Cardiac muscle cell (in vitro differentiated cells and primary cell): ENCODE results near the gene UPK1B. TPM values are rescaled to one million over a fixed set of nuclear protein-coding genes. Genes with fewer than 3 reads are reported as not detected.

Source experiments
- DNase-seq, 2 donors: peaks; one replicate each; pipeline versions ENCODE4 v3.0.0 to v3.0.0-alpha.2; 2010 to 2017; ENCODE audit warnings: low read depth in 1 of 2, low spot score in 1 of 2
- H3K27ac ChIP-seq: fragments of 200-600 bp; sonication (generic); 2 replicates; pipeline ENCODE4 v1.5.1; 2016
- H3K27me3 ChIP-seq: fragments of 200-600 bp; sonication (generic); 2 replicates; pipeline ENCODE4 v1.6.0; 2016; ENCODE audit warnings: control low read depth
- H3K36me3 ChIP-seq: fragments of 200-600 bp; sonication (generic); 2 replicates; pipeline ENCODE4 v1.5.1; 2016; ENCODE audit warnings: control low read depth
- H3K4me1 ChIP-seq: fragments of 200-600 bp; sonication (generic); 2 replicates; pipeline ENCODE4 v1.8.1; 2017; ENCODE audit warnings: low read depth, mild to moderate bottlenecking, mixed run types
- H3K4me3 ChIP-seq: fragments of 200-600 bp; sonication (generic); 2 replicates; pipeline ENCODE4 v1.5.1; 2016; ENCODE audit warnings: mild to moderate bottlenecking
- H3K9me3 ChIP-seq: fragments of 200-600 bp; sonication (generic); 2 replicates; pipeline ENCODE4 v1.5.1; 2017; ENCODE audit warnings: low read depth, mild to moderate bottlenecking, control low read depth
- CTCF ChIP-seq: IDR thresholded peaks from 2 replicates; pipeline ENCODE4 v1.5.1; 2012; ENCODE audit warnings: low read depth, mild to moderate bottlenecking, low read length
- polyA plus RNA-seq: library from polyadenylated mRNA; unstranded; fragments of >200 nt; fragmentation: Nextera tagmentation; extraction: Ambion mirVana; gene quantifications from 2 replicates; pipeline ENCODE4 v1.2.1, GENCODE V29; 2016
- total RNA-seq: library from RNA; depleted of rRNA; stranded (reverse); fragments of >200 nt; gene quantifications from 2 replicates; pipeline ENCODE4 v1.2.3, GENCODE V29; 2016

UPK1B gene
- total and polyA plus RNA-seq, 2 experiments from 2014 or later, result 0.70 TPM; not detected in 1

- DNase-seq, result no peak
- H3K36me3 ChIP-seq, result peaks cover 62% of the 10 kb centered on the region
- H3K4me3 ChIP-seq, result no peak overlapping the region
- no peak for TF ChIP-seq CTCF
- no peaks in the 10 kb centered on the region for H3K4me1 ChIP-seq
- no peaks in the 10 kb centered on the region for H3K9me3 ChIP-seq
- no peak overlapping the region for H3K27ac ChIP-seq
- no peaks in the 10 kb centered on the region for H3K27me3 ChIP-seq
Observed at GRCh38 chr3:119227070-119227850, 53.9 kb downstream of the UPK1B start.

DNA sequence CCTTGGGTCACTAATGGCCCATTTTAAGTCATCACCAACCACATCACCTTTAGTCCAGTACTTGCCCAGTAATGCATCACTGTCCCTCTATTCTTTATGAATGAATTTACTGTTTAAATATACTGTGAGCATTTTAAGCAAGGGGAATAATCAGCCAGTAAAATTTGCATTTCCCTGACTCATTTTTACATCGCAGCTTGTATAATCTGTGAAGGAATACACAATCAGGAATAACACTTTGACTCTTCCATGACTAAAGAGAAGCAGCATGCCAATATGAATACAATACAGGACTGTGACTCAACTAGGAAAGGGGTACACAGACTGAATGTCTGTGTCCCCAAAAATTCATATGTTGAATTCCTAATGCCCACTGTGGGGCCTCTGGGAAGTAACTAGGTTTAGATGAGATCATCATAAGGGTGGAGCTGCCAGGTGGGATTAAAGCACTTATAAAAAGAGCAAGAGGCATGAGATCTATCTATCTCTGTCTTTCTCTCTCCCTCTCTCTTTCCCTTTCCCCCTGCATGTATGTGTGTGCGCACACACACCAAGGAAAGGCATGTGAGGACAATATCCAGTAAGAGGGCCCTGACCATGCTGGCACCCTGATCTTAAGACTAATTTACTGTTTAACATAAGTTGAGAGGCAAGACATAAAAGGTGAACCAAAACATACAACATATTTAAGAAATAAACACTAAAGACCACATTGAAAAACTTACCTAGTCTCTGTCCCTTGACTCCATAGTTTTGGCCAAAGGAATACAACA is 55.2 kb downstream of the UPK1B start:
- Histone ChIP-seq H3K4me1 (no peaks in the 10 kb centered on the region), H3K36me3 (peaks cover 55% of the 10 kb centered on the region), H3K27ac (no peak overlapping the region), H3K27me3 (no peaks in the 10 kb centered on the region), H3K9me3 (no peaks in the 10 kb centered on the region), H3K4me3 (no peak overlapping the region)
- DNase-seq, result no peak
- TF ChIP-seq CTCF, result no peak

- H3K4me3 ChIP-seq, result no peak overlapping the region
- H3K9me3 ChIP-seq, result no peaks in the 10 kb centered on the region
- H3K27me3 ChIP-seq, result no peaks in the 10 kb centered on the region
- no peak for TF ChIP-seq CTCF
- no peak overlapping the region for H3K27ac ChIP-seq
- no peak for DNase-seq
- no peaks in the 10 kb centered on the region for H3K4me1 ChIP-seq
- peaks cover 51% of the 10 kb centered on the region for H3K36me3 ChIP-seq
Observed at GRCh38 chr3:119229190-119229589, 55.8 kb downstream of the UPK1B start.

DNA sequence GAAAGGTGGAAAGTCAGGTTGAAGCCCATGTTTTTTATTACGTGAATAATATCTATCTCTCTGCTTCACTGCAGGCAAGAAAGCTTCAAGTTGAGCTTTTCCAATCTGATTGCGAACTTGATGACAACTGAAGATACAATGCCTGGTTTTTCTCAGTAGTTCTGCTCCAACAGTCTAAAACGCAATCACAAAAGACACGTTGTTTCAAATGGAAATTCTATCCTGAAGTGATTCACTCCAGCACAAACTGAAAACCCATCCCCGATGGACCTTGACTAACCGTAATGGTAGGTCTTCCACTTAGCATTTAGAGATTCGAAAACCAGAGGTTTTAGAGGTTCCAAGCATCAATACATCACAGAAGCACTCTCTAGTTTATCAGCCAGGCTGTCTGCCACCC is 56.7 kb downstream of the UPK1B start:
- TF ChIP-seq CTCF, result no peak
- no peaks in the 10 kb centered on the region for H3K27me3 ChIP-seq
- H3K36me3 ChIP-seq, result peaks cover 51% of the 10 kb centered on the region
- H3K4me3 ChIP-seq, result no peak overlapping the region
- peak overlapping the region; percentile 24 for H3K27ac ChIP-seq
- no peaks in the 10 kb centered on the region for H3K9me3 ChIP-seq
- DNase-seq, result no peak
- H3K4me1 ChIP-seq, result no peaks in the 10 kb centered on the region

DNA sequence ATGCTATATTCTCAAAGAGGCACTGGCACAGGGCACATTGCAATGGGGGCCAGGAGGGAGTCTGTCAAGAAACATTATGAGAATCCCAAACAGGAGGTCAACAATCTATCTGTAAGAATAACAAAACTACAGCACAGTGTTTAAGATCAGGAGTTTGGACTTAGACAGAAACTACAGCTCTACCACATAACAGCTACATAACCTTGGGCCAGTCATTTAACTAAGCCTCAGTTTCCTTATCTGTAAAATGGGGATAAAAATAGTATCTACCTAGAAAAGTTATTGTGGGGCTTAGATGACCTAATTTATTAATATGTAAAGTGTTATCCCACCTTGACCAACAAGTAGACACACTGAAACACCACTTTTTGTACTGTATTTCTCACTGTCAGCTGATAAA is 57.3 kb downstream of the UPK1B start:
- H3K27me3 ChIP-seq, result no peaks in the 10 kb centered on the region
- H3K27ac ChIP-seq, result no peak overlapping the region
- no peak for DNase-seq
- H3K9me3 ChIP-seq, result no peaks in the 10 kb centered on the region
- no peak overlapping the region for H3K4me3 ChIP-seq
- H3K4me1 ChIP-seq, result no peaks in the 10 kb centered on the region
- H3K36me3 ChIP-seq, result peaks cover 57% of the 10 kb centered on the region
- TF ChIP-seq CTCF, result no peak
